Measurements from ENCODE around the gene VWDE. TPM values are rescaled to one million over a fixed set of nuclear protein-coding genes. Genes with fewer than 3 reads are reported as not detected.

VWDE gene
- total and polyA plus RNA-seq, 9 donors = 0.79 to 5.8 (median 2.3) TPM

DNA sequence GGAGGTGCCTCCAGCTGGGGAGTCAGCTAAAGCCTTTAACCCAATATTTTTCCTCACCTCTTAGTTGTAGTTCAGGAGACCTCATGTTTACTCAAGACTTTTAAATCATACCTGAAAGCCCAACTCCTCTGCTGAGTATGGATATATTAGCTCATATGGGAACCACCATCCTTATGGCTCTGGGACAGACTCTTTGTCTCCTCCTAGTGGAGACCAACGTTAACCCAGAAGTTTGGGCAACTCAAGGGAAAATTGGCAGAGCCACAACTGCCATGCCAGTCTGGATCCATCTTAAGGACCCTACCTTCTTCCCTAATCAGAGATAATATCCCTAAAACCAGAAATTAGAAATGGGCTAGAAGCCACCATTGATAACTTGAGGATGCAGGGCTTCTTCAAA is 111.8 kb downstream of the VWDE start:
- Histone ChIP-seq H3K27me3 (ENCODE audit: control insufficient read depth, insufficient read depth, low read length) (no peaks in the 10 kb centered on the region), H3K4me1 (ENCODE audit: control insufficient read depth, insufficient read depth, low read length) (no peaks in the 10 kb centered on the region), H3K4me3 (ENCODE audit: low read length) (no peak overlapping the region), H3K9me3 (replicated peaks; ENCODE audit: control insufficient read depth, low read depth, low read length) (peaks cover 21% of the 10 kb centered on the region), H3K27ac (ENCODE audit: low read length) (no peak overlapping the region), H3K36me3 (ENCODE audit: control insufficient read depth, insufficient read depth, low read length) (no peaks in the 10 kb centered on the region)
- WGBS (ENCODE audit: insufficient coverage) = 80% methylated on average over 1 of the region's 1 CpG
- DNase-seq = no peak

DNA sequence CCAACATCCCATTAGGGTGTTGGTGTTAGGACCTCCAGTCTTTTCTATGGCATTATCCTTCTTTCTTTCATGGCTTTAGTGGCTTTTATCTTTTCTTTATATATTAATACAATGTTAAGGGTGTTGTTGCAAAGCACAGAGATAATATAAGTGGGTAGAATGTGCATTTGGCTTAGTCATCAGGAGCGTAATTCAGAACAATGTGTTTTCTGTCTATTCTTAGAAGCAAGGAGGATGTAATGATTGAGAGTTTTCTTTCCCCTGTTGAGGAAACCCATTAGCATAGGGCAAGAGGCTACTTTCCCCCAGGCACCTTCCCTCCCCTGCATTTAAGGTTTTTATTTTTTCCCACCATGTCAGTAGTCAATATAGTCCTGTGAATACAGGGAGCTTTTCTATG is 112.9 kb downstream of the VWDE start:
- DNase-seq = no peak
- no peak overlapping the region for H3K4me3 ChIP-seq (ENCODE audit: low read length)
- H3K9me3 ChIP-seq (replicated peaks; ENCODE audit: control insufficient read depth, low read depth, low read length) = peaks cover 21% of the 10 kb centered on the region
- whole genome bisulfite sequencing (ENCODE audit: insufficient coverage) = no CpG with 5 or more reads among the region's 1 CpG
- no peaks in the 10 kb centered on the region for H3K36me3 ChIP-seq (ENCODE audit: control insufficient read depth, insufficient read depth, low read length)
- H3K4me1 ChIP-seq (ENCODE audit: control insufficient read depth, insufficient read depth, low read length) = no peaks in the 10 kb centered on the region
- H3K27ac ChIP-seq (ENCODE audit: low read length) = no peak overlapping the region
- no peaks in the 10 kb centered on the region for H3K27me3 ChIP-seq (ENCODE audit: control insufficient read depth, insufficient read depth, low read length)

DNA sequence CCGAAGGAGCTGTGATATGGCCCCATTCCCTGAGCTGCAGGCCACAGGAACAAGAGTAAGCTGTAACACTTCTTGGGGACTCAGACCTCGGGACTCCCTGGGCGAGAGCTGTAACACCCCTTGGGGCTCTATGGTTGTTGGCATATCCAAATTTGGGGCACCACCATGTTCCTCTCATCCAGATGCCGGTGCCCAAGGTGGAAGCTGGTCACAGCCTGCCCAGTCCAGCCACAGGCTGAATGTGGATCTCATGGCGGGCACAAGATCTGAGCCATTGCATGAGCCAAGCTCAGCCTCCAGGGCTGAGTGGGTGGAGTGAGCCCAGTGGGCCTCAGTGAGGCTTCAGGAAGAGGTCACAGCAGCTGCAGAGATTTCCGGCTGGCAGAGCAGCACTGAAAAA is 113.7 kb downstream of the VWDE start:
- DNase-seq = no peak
- 87% methylated on average over 6 of the region's 6 CpGs for WGBS (ENCODE audit: insufficient coverage)
- peaks cover 21% of the 10 kb centered on the region for H3K9me3 ChIP-seq (replicated peaks; ENCODE audit: control insufficient read depth, low read depth, low read length)
- no peaks in the 10 kb centered on the region for H3K36me3 ChIP-seq (ENCODE audit: control insufficient read depth, insufficient read depth, low read length)
- no peak overlapping the region for H3K4me3 ChIP-seq (ENCODE audit: low read length)
- no peaks in the 10 kb centered on the region for H3K4me1 ChIP-seq (ENCODE audit: control insufficient read depth, insufficient read depth, low read length)
- no peak overlapping the region for H3K27ac ChIP-seq (ENCODE audit: low read length)
- H3K27me3 ChIP-seq (ENCODE audit: control insufficient read depth, insufficient read depth, low read length) = no peaks in the 10 kb centered on the region

DNA sequence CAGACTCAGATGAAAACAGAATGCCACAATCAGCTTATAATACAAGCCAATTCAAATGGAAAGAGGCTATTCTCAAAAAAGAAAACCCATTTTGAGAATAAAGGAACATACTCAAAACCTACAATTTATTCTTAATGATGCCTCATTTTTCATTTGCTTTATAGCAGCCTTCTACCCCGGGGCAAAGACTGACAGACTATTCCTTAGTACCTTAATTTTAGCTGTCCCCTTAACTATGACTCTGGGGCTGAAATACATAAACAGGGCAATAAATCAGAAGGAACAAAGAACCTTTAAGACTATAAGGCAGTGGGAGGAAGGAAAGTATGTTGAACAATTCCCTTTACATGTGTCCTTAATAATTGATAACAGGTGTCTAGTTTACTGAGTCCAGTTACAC is 115.8 kb downstream of the VWDE start:
- peak; percentile 4 for DNase-seq
- 20% methylated on average over 1 of the region's 1 CpG for WGBS (ENCODE audit: insufficient coverage)

DNA sequence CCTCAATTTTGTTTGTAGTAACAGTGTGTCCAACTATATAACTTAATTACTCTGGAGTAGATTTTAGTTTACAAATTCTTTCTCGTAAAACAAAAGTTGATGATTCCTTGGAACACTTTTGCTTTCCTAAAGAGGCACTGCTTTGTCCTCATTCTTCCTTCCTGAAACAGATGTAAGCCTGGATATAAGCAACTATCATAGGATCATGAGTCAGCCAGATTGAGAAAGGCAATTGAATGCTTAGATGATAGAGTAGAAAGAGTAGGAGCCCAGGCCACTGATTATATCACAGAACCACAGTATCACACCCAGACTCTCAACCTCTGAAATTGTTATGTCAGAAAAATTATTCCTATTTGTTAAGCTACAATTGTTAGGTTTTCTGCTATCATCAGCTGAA is 122.6 kb downstream of the VWDE start:
- no peaks in the 10 kb centered on the region for H3K27me3 ChIP-seq (ENCODE audit: control insufficient read depth, insufficient read depth, low read length)
- no CpG with 5 or more reads among the region's 1 CpG for WGBS (ENCODE audit: insufficient coverage)
- no peak overlapping the region for H3K27ac ChIP-seq (ENCODE audit: low read length)

More for the DNA sequence above, 115.8 kb downstream of the VWDE start:
- no peak overlapping the region for H3K27ac ChIP-seq (ENCODE audit: low read length)
- no peaks in the 10 kb centered on the region for H3K36me3 ChIP-seq (ENCODE audit: control insufficient read depth, insufficient read depth, low read length)
- H3K27me3 ChIP-seq (ENCODE audit: control insufficient read depth, insufficient read depth, low read length) = no peaks in the 10 kb centered on the region
- no peak overlapping the region for H3K4me3 ChIP-seq (ENCODE audit: low read length)
- peaks cover 19% of the 10 kb centered on the region for H3K9me3 ChIP-seq (replicated peaks; ENCODE audit: control insufficient read depth, low read depth, low read length)
- no peaks in the 10 kb centered on the region for H3K4me1 ChIP-seq (ENCODE audit: control insufficient read depth, insufficient read depth, low read length)

More for the DNA sequence above, 122.6 kb downstream of the VWDE start:
- H3K36me3 ChIP-seq (ENCODE audit: control insufficient read depth, insufficient read depth, low read length) = no peaks in the 10 kb centered on the region
- no peaks in the 10 kb centered on the region for H3K4me1 ChIP-seq (ENCODE audit: control insufficient read depth, insufficient read depth, low read length)
- no peaks in the 10 kb centered on the region for H3K9me3 ChIP-seq (replicated peaks; ENCODE audit: control insufficient read depth, low read depth, low read length)
- H3K4me3 ChIP-seq (ENCODE audit: low read length) = no peak overlapping the region
- DNase-seq = no peak

Other genes starting within 250 kb of the VWDE start
- gene TMEM106B, start 192.6 kb downstream of the VWDE start, total RNA-seq = 39.1 TPM
- gene TMEM106B, start 192.6 kb downstream of the VWDE start, polyA plus RNA-seq (ENCODE audit: insufficient read depth in 1 of 8, insufficient read length in 8 of 8, low replicate concordance in 1 of 8) = 10 to 100 TPM; 21.0 to 39.9 (median 32.1) TPM
- gene SCIN, start 166.9 kb upstream of the VWDE start, total RNA-seq = 0.27 TPM
- gene SCIN, start 166.9 kb upstream of the VWDE start, polyA plus RNA-seq (ENCODE audit: insufficient read depth in 1 of 8, insufficient read length in 8 of 8, low replicate concordance in 1 of 8) = under 1 TPM; 0.33 to 0.84 (median 0.43) TPM

Data from muscle of leg (tissue), 11 donors.